Fibroblast of lung (primary cell): Measurements from ENCODE around the gene MAD2L1BP.

Experiments used
- CTCF ChIP-seq, 2 donors: IDR thresholded peaks in 1 of 2; conservative IDR thresholded peaks in 1 of 2; 1 replicate in 1 of 2; 2 replicates in 1 of 2; pipeline ENCODE4 v1.5.1; 2011 to 2012; ENCODE audit warnings: low read length in 2 of 2, control low read depth in 1 of 2, inconsistent platforms in 1 of 2, low read depth in 1 of 2, mild to moderate bottlenecking in 1 of 2
- EZH2 ChIP-seq: IDR thresholded peaks from 2 replicates; pipeline ENCODE4 v1.5.1; 2012; ENCODE audit warnings: low read length, control low read depth, mild to moderate bottlenecking; ENCODE audit errors: missing control alignments

- TF ChIP-seq CTCF (conservative IDR thresholded peaks at IDR 0.05 in 1 of 2, IDR thresholded peaks at IDR 0.05 in 1 of 2; ENCODE audit: low read depth in 1 of 2, low read length in 2 of 2) (no peak), EZH2 (no peak)
Observed at GRCh38 chr6:43671801-43672690, 36.4 kb downstream of the MAD2L1BP start.
